Neural progenitor cell (in vitro differentiated cells): ENCODE data around the gene INO80C.

ENCODE experiments used
- EZH2 ChIP-seq: fragments of 200-600 bp; sonication (generic); IDR thresholded peaks from 2 replicates; pipeline ENCODE4 v1.6.1; 2017; ENCODE audit warnings: antibody characterized with exemption, mild to moderate bottlenecking, moderate library complexity
- TF ChIP-seq, protein P1 (sequence below): fragments of 200-600 bp; sonication (generic); IDR thresholded peaks from 2 replicates; pipeline ENCODE4 v1.5.1; 2017; ENCODE audit warnings: antibody characterized with exemption, mild to moderate bottlenecking

DNA sequence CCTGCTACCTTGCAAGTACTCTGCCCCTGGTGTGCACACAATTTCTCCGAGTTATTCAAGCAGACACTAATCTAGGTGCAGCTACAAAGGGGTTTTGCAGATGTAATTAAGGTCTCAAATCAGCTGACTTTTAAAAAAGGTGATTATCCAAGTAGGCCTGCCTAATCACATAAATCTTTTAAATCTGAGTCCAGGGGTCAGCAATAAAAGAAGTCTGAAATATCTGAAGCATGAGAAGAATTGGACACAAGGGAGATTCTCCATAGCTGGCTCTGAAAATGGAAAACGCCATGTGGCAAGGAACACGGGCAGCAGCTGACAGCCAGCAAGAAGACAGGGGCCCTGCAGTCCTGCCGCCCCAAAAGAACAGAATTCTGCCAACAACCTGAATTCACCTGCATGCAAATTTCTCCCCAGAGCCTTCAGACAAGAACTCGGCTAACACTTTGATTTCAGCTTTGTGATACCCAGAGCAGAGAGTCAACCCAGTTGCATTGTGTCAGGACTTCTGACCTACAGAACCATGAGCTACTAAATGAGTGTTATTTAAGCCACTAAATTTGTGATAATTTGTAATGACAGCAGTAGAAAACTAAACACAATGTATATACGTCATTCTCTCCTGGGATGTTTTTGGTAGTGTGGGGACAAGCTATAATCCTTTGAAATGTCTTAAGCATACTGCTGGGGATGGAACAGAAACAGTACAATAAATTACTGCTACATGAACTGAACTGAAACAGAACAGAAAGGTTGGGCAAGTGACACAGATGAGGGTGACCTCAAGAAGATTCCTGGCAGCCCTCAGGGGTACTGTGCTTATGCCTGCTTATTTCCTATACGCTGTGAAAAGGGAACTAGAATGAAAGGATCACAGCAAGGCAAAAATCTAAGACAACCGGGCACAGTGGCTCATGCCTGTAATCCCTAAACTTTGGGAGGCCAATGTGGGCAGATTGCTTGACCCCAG is 3.2 kb downstream of the INO80C start:
- TF ChIP-seq, protein P1, sequence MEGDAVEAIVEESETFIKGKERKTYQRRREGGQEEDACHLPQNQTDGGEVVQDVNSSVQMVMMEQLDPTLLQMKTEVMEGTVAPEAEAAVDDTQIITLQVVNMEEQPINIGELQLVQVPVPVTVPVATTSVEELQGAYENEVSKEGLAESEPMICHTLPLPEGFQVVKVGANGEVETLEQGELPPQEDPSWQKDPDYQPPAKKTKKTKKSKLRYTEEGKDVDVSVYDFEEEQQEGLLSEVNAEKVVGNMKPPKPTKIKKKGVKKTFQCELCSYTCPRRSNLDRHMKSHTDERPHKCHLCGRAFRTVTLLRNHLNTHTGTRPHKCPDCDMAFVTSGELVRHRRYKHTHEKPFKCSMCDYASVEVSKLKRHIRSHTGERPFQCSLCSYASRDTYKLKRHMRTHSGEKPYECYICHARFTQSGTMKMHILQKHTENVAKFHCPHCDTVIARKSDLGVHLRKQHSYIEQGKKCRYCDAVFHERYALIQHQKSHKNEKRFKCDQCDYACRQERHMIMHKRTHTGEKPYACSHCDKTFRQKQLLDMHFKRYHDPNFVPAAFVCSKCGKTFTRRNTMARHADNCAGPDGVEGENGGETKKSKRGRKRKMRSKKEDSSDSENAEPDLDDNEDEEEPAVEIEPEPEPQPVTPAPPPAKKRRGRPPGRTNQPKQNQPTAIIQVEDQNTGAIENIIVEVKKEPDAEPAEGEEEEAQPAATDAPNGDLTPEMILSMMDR = no peak
- TF ChIP-seq EZH2 = no peak
